Ishikawa (cell line): ENCODE data around the gene CA10.

ENCODE experiments used
- CEBPB ChIP-seq: IDR thresholded peaks from 2 replicates; pipeline ENCODE4 v1.6.1; 2012
- CREB1 ChIP-seq: IDR thresholded peaks from 2 replicates; pipeline ENCODE4 v1.6.1; 2012; ENCODE audit warnings: low read depth
- EGR1 ChIP-seq: IDR thresholded peaks from 2 replicates; pipeline ENCODE4 v1.6.1; 2012
- EP300 ChIP-seq: IDR thresholded peaks from 2 replicates; pipeline ENCODE4 v1.6.1; 2012; ENCODE audit warnings: borderline replicate concordance
- FOXM1 ChIP-seq: IDR thresholded peaks from 2 replicates; pipeline ENCODE4 v1.6.1; 2012; ENCODE audit warnings: low read depth, borderline replicate concordance
- MAX ChIP-seq: IDR thresholded peaks from 2 replicates; pipeline ENCODE4 v1.6.1; 2012
- NFIC ChIP-seq: IDR thresholded peaks from 2 replicates; pipeline ENCODE4 v1.6.1; 2012
- RAD21 ChIP-seq: IDR thresholded peaks from 2 replicates; pipeline ENCODE4 v1.6.1; 2012; ENCODE audit warnings: low read depth
- REST ChIP-seq: IDR thresholded peaks from 2 replicates; pipeline ENCODE4 v1.6.1; 2012; ENCODE audit warnings: low read depth, mild to moderate bottlenecking
- TAF1 ChIP-seq: IDR thresholded peaks from 2 replicates; pipeline ENCODE4 v1.6.1; 2012; ENCODE audit warnings: low read depth, mild to moderate bottlenecking
- TCF12 ChIP-seq: IDR thresholded peaks from 2 replicates; pipeline ENCODE4 v1.6.1; 2012; ENCODE audit warnings: low read depth
- TEAD4 ChIP-seq: IDR thresholded peaks from 2 replicates; pipeline ENCODE4 v1.6.1; 2012
- USF1 ChIP-seq: IDR thresholded peaks from 2 replicates; pipeline ENCODE4 v1.6.1; 2012
- YY1 ChIP-seq: IDR thresholded peaks from 2 replicates; pipeline ENCODE4 v1.6.1; 2012; ENCODE audit warnings: low read depth
- ZBTB7A ChIP-seq: IDR thresholded peaks from 2 replicates; pipeline ENCODE4 v1.6.1; 2012; ENCODE audit warnings: low read depth

CA10 gene

GRCh38 chr17:51853857-51854256, 304.7 kb downstream of the CA10 start:
- TF ChIP-seq USF1: no peak
- TF ChIP-seq ZBTB7A: no peak
- no peak for TF ChIP-seq EP300
- no peak for TF ChIP-seq TAF1
- no peak for TF ChIP-seq RAD21
- TF ChIP-seq NFIC: no peak
- TF ChIP-seq CEBPB: no peak
- TF ChIP-seq YY1: no peak
- no peak for TF ChIP-seq MAX
- no peak for TF ChIP-seq CREB1
- TF ChIP-seq FOXM1: no peak

- TF ChIP-seq CREB1 (no peak), REST (no peak), CEBPB (no peak), TAF1 (no peak), TCF12 (no peak), TEAD4 (no peak), RAD21 (no peak), EGR1 (no peak), ZBTB7A (no peak), EP300 (no peak), MAX (no peak), USF1 (no peak), NFIC (no peak), FOXM1 (no peak), YY1 (no peak)
Measured at GRCh38 chr17:51852603-51853002, 305.9 kb downstream of the CA10 start.

- TF ChIP-seq TEAD4 (no peak), YY1 (no peak), USF1 (no peak), CEBPB (no peak), CREB1 (no peak), ZBTB7A (no peak), RAD21 (no peak), TCF12 (no peak), FOXM1 (no peak), NFIC (no peak), EGR1 (no peak)
Measured at GRCh38 chr17:51850201-51850600, 308.3 kb downstream of the CA10 start.

GRCh38 chr17:51848451-51848850, 310.1 kb downstream of the CA10 start:
- no peak for TF ChIP-seq ZBTB7A
- no peak for TF ChIP-seq CREB1
- TF ChIP-seq EGR1: no peak

GRCh38 chr17:51846566-51846965, 311.9 kb downstream of the CA10 start:
- TF ChIP-seq TEAD4 (no peak), USF1 (no peak), NFIC (no peak), EP300 (no peak), TCF12 (no peak), CREB1 (no peak), EGR1 (no peak), RAD21 (no peak), FOXM1 (no peak), REST (no peak), ZBTB7A (no peak), MAX (no peak), YY1 (no peak), CEBPB (no peak), TAF1 (no peak)
